Ovary (tissue), 9 donors: ENCODE results near the gene ERG28. TPM values are rescaled to one million over a fixed set of nuclear protein-coding genes. Genes with fewer than 3 reads are reported as not detected.

Experiments used
- DNase-seq, 5 donors: peaks; one replicate each; pipeline ENCODE4 v3.0.0-alpha.2; 2019 to 2020
- H3K27ac ChIP-seq, 2 donors: fragments of 200-600 bp; one replicate each; pipeline versions ENCODE4 v1.5.1 to v1.8.0; 2019 to 2022
- H3K27me3 ChIP-seq: fragments of 200-600 bp; one replicate; pipeline ENCODE4 v1.8.0; 2022
- H3K36me3 ChIP-seq: fragments of 200-600 bp; sonication (generic); one replicate; pipeline ENCODE4 v1.5.1; 2019
- H3K4me1 ChIP-seq: one replicate; pipeline ENCODE4 v1.8.1; 2013; ENCODE audit warnings: mild to moderate bottlenecking, moderate library complexity; ENCODE audit not compliant: insufficient read depth
- H3K4me3 ChIP-seq: fragments of 200-600 bp; sonication (generic); one replicate; pipeline ENCODE4 v1.5.1; 2017
- H3K9me3 ChIP-seq, 2 donors: fragments of 200-600 bp in 1 of 2; sonication (generic) in 1 of 2; one replicate each; pipeline versions ENCODE4 v1.5.1 to v1.8.1; 2013 to 2019; ENCODE audit warnings: mild to moderate bottlenecking in 1 of 2, moderate library complexity in 1 of 2
- CTCF ChIP-seq, 3 donors: fragments of 450-650 bp in 2 of 3; fragments of 200-600 bp in 1 of 3; IDR thresholded peaks; one replicate each; pipeline versions ENCODE4 v1.5.1 to v1.8.0; 2016 to 2022; ENCODE audit warnings: antibody characterized with exemption in 3 of 3, mild to moderate bottlenecking in 1 of 3
- EP300 ChIP-seq: sonication (generic); formaldehyde crosslinking; IDR thresholded peaks from one replicate; pipeline ENCODE4 v1.6.1; 2017; ENCODE audit warnings: antibody characterized with exemption
- POLR2A ChIP-seq: fragments of 450-650 bp; IDR thresholded peaks from one replicate; pipeline ENCODE4 v1.6.1; 2017; ENCODE audit warnings: antibody characterized with exemption, mild to moderate bottlenecking, moderate library complexity
- WGBS, 3 donors: extraction: QIAGEN DNeasy Blood & Tissue Kit in 1 of 3; methylation state at CpG; one replicate each; pipeline versions ENCODE4 v1.1.5 to v1.1.7; 2013 to 2017; 5-methylcytosine and 5-hydroxymethylcytosine counted together
- intact Hi-C, 4 donors: fragments of 100-400 bp; cut with DNase I; formaldehyde crosslinking; loops; one replicate each; pipeline versions ENCODE4 v1.11.0 to v1.15.1; 2022 to 2023
- polyA plus RNA-seq, 2 donors: library from polyadenylated mRNA; stranded (reverse); fragments of 200-250 nt in 1 of 2; fragments of 350-450 nt in 1 of 2; fragmentation: Illumina TruSeq in 1 of 2; extraction: RNeasy Lipid Tissue Mini Kit (QIAGEN cat#74804) in 1 of 2; gene quantifications; one replicate each; pipeline ENCODE4 v1.2.3, GENCODE V29; 2013 to 2014
- total RNA-seq, 7 donors: library from RNA; depleted of rRNA in 2 of 7; stranded (reverse); fragments of >200 nt in 2 of 7; fragmentation: NEBNext Ultra II Directional in 3 of 7; extraction: Animal tissue kit (Norgen Biotek cat#: 25700) in 3 of 7; gene quantifications; one replicate each; pipeline versions ENCODE4 v1.1.0 to v1.2.4, GENCODE V29; 2016 to 2023
- donor health status: DM: no; HTN: no; CAD: no; lungs with moderate emphysema.
- donor health status: DM: no; HTN: no; CAD: no.
- donor health status: Bipolar disorder and iron deficiency.
- donor health status: DM: yes; HTN: yes; CAD: no.
- donor health status: DM: no; HTN: no; CAD: no.
- donor health status: DM: yes; HTN: yes; CAD: no.

The ERG28 gene
- total and polyA plus RNA-seq, 9 donors = 11.4 to 55.1 (median 17.0) TPM

GRCh38 chr14:75673345-75674035, 12.8 kb upstream of the ERG28 start:
- Histone ChIP-seq H3K27me3 (no peaks in the 10 kb centered on the region), H3K27ac (no peak overlapping the region), H3K9me3 (no peaks in the 10 kb centered on the region), H3K4me3 (no peak overlapping the region), H3K36me3 (no peaks in the 10 kb centered on the region), H3K4me1 (no peaks in the 10 kb centered on the region)
- no peak for TF ChIP-seq CTCF (IDR thresholded peaks at IDR 0.05)
- no peak for TF ChIP-seq POLR2A
- no peak for TF ChIP-seq EP300
- intact Hi-C loops = no loop called here
- no peak for DNase-seq
- WGBS, 3 donors = 97 to 99% (median 98%) methylated on average over 4 of the region's 4 CpGs

GRCh38 chr14:75672605-75673192, 12.0 kb upstream of the ERG28 start:
- WGBS, 3 donors = 94 to 100% (median 98%) methylated on average over 1 of the region's 1 CpG
- no peaks in the 10 kb centered on the region for H3K27me3 ChIP-seq
- H3K4me3 ChIP-seq = no peak overlapping the region
- no peaks in the 10 kb centered on the region for H3K36me3 ChIP-seq
- no peaks in the 10 kb centered on the region for H3K4me1 ChIP-seq
- TF ChIP-seq POLR2A (no peak), CTCF (IDR thresholded peaks at IDR 0.05) (no peak), EP300 (no peak)
- no peak overlapping the region for H3K27ac ChIP-seq
- H3K9me3 ChIP-seq = no peaks in the 10 kb centered on the region
- DNase-seq = no peak
- intact Hi-C loops = no loop called here

GRCh38 chr14:75667099-75667765, 6.6 kb upstream of the ERG28 start:
- WGBS, 3 donors = 76 to 93% (median 80%) methylated on average over 2 of the region's 2 CpGs
- Histone ChIP-seq H3K36me3 (no peaks in the 10 kb centered on the region), H3K27ac (no peak overlapping the region), H3K9me3 (no peaks in the 10 kb centered on the region), H3K27me3 (no peaks in the 10 kb centered on the region), H3K4me1 (no peaks in the 10 kb centered on the region), H3K4me3 (no peak overlapping the region)
- no peak for DNase-seq
- TF ChIP-seq EP300 (no peak), POLR2A (no peak), CTCF (IDR thresholded peaks at IDR 0.05) (no peak)
- intact Hi-C loops = no loop called here

GRCh38 chr14:75662966-75663365, 2.3 kb upstream of the ERG28 start:
- Histone ChIP-seq H3K27ac (no peak overlapping the region), H3K27me3 (no peaks in the 10 kb centered on the region), H3K4me3 (no peak overlapping the region), H3K4me1 (peaks cover 5% of the 10 kb centered on the region), H3K36me3 (no peaks in the 10 kb centered on the region), H3K9me3 (no peaks in the 10 kb centered on the region)
- no peak for TF ChIP-seq EP300
- TF ChIP-seq POLR2A = no peak
- no peak for TF ChIP-seq CTCF (IDR thresholded peaks at IDR 0.05)
- no peak for DNase-seq
- 74 to 80% (median 78%) methylated on average over 3 of the region's 3 CpGs for WGBS, 3 donors
- intact Hi-C loops = no loop called here
